Measurements from ENCODE around the gene FANCE. TPM values are rescaled to one million over a fixed set of nuclear protein-coding genes. Genes with fewer than 3 reads are reported as not detected.

Gene FANCE
- total RNA-seq, 1 donor from 2014 or later = 7.8 TPM

DNA sequence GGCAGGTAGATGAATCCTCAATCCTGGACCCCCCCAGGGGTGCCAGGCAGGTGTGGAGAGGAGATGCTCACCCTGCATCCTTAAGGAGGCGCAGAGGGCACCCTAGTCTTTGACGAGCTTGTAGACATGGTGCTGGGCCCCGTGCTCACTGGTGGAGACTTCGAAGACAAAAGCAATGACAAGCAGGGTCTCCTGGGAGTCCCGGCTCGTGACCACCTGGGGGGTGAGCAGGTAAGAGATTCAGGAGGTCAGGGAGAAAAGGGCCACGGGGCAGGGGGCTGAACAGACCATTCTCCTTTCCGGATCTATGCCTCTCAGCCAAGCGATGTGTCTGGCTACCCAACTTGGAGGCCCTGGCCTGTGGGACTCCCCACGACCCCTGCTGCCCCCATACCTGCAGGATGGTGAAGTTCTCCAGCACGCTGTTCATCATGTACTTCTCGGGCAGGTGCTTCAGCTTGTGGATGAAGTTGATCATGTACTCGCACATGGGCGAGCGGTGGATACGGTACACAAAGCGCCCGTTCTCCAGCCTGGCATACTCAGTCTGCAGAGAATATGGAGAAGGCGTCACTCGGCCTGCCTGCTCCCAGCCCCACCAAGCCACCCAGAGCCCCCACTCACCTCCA is 22.9 kb downstream of the FANCE start:
- Mint-ChIP-seq H3K27me3 (ENCODE audit: unreplicated experiment) (no peaks in the 10 kb centered on the region), H3K36me3 (ENCODE audit: unreplicated experiment) (peaks cover 20% of the 10 kb centered on the region), H3K9me3 (ENCODE audit: unreplicated experiment) (no peaks in the 10 kb centered on the region), H3K4me3 (ENCODE audit: unreplicated experiment) (no peak overlapping the region), H3K27ac (ENCODE audit: unreplicated experiment) (no peak overlapping the region), H3K4me1 (ENCODE audit: unreplicated experiment) (peaks cover 29% of the 10 kb centered on the region)
- no peak for DNase-seq (ENCODE audit: extremely low spot score, unreplicated experiment)
- TF ChIP-seq, protein P1, sequence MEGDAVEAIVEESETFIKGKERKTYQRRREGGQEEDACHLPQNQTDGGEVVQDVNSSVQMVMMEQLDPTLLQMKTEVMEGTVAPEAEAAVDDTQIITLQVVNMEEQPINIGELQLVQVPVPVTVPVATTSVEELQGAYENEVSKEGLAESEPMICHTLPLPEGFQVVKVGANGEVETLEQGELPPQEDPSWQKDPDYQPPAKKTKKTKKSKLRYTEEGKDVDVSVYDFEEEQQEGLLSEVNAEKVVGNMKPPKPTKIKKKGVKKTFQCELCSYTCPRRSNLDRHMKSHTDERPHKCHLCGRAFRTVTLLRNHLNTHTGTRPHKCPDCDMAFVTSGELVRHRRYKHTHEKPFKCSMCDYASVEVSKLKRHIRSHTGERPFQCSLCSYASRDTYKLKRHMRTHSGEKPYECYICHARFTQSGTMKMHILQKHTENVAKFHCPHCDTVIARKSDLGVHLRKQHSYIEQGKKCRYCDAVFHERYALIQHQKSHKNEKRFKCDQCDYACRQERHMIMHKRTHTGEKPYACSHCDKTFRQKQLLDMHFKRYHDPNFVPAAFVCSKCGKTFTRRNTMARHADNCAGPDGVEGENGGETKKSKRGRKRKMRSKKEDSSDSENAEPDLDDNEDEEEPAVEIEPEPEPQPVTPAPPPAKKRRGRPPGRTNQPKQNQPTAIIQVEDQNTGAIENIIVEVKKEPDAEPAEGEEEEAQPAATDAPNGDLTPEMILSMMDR (IDR thresholded peaks at IDR 0.05) = no peak

DNA sequence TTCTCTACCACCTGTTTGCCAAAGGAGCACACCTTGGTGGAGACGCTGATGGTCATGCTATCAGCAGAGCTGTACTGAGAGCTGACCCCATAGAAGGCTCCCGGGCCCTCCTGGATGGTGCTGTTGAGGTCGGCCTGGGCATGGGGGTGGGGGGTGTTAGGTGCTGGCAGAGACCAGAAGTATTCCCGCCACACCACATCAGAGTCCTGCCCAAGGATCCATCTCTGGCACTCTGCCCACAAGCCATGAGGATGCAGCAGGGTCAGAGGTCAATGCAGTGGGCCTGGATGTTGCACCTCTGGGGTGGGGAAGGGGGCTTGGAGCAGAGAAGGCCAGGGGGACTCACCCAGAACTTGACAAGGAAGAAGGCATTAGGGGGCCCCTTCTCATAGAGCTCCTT is 23.4 kb downstream of the FANCE start:
- Mint-ChIP-seq H3K4me3 (ENCODE audit: unreplicated experiment) (no peak overlapping the region), H3K27me3 (ENCODE audit: unreplicated experiment) (no peaks in the 10 kb centered on the region), H3K4me1 (ENCODE audit: unreplicated experiment) (peaks cover 24% of the 10 kb centered on the region), H3K9me3 (ENCODE audit: unreplicated experiment) (no peaks in the 10 kb centered on the region), H3K36me3 (ENCODE audit: unreplicated experiment) (peaks cover 15% of the 10 kb centered on the region), H3K27ac (ENCODE audit: unreplicated experiment) (no peak overlapping the region)
- TF ChIP-seq, protein P1 (IDR thresholded peaks at IDR 0.05) = no peak
- no peak for DNase-seq (ENCODE audit: extremely low spot score, unreplicated experiment)

DNA sequence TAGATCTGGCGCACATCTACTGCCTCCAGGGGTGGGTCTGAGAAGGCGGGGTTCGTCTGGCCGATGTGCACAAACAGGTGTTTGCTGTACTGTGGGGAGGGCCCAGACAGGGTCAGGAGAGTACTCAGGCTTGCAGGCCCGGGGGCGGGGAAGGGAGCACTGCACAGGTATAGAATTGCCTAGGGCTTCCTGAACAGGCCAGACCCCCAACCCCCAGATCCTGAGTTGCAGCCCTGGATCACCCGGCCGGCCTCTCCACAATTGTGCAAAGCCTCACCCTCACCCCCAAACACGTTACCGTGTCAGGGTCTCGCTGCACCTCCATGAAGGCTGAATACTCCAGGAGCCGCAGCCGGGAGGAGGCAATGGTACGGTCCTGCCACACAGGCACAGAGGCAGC is 23.9 kb downstream of the FANCE start:
- H3K9me3 Mint-ChIP-seq (ENCODE audit: unreplicated experiment) = no peaks in the 10 kb centered on the region
- H3K27ac Mint-ChIP-seq (ENCODE audit: unreplicated experiment) = no peak overlapping the region
- no peaks in the 10 kb centered on the region for H3K27me3 Mint-ChIP-seq (ENCODE audit: unreplicated experiment)
- peaks cover 20% of the 10 kb centered on the region for H3K4me1 Mint-ChIP-seq (ENCODE audit: unreplicated experiment)
- no peak for DNase-seq (ENCODE audit: extremely low spot score, unreplicated experiment)
- TF ChIP-seq, protein P1 (IDR thresholded peaks at IDR 0.05) = no peak
- H3K36me3 Mint-ChIP-seq (ENCODE audit: unreplicated experiment) = peaks cover 13% of the 10 kb centered on the region
- H3K4me3 Mint-ChIP-seq (ENCODE audit: unreplicated experiment) = no peak overlapping the region

DNA sequence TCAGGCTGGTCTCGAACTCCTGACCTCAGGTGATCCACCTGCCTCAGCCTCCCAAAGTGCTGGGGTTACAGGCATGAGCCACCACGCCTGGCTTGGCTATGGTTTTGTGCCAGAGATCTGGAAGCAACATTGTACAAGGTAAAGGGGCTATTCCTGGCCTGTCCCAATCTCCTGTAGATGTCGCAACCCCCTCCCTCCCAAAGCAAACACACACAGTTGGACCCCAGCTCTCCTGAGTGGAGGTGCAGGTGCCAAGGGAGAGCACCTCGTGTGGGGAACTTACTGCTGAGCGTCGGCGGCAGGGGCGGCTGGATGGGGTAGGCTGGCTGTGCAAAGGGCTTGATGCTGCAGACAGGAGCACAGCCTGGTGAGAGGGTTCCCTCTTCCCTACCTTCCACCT is 24.9 kb downstream of the FANCE start:
- no peaks in the 10 kb centered on the region for H3K9me3 Mint-ChIP-seq (ENCODE audit: unreplicated experiment)
- H3K4me3 Mint-ChIP-seq (ENCODE audit: unreplicated experiment) = no peak overlapping the region
- H3K27me3 Mint-ChIP-seq (ENCODE audit: unreplicated experiment) = no peaks in the 10 kb centered on the region
- peaks cover 13% of the 10 kb centered on the region for H3K4me1 Mint-ChIP-seq (ENCODE audit: unreplicated experiment)
- TF ChIP-seq, protein P1 (IDR thresholded peaks at IDR 0.05) = no peak
- H3K36me3 Mint-ChIP-seq (ENCODE audit: unreplicated experiment) = peaks cover 13% of the 10 kb centered on the region
- DNase-seq (ENCODE audit: extremely low spot score, unreplicated experiment) = no peak
- no peak overlapping the region for H3K27ac Mint-ChIP-seq (ENCODE audit: unreplicated experiment)

DNA sequence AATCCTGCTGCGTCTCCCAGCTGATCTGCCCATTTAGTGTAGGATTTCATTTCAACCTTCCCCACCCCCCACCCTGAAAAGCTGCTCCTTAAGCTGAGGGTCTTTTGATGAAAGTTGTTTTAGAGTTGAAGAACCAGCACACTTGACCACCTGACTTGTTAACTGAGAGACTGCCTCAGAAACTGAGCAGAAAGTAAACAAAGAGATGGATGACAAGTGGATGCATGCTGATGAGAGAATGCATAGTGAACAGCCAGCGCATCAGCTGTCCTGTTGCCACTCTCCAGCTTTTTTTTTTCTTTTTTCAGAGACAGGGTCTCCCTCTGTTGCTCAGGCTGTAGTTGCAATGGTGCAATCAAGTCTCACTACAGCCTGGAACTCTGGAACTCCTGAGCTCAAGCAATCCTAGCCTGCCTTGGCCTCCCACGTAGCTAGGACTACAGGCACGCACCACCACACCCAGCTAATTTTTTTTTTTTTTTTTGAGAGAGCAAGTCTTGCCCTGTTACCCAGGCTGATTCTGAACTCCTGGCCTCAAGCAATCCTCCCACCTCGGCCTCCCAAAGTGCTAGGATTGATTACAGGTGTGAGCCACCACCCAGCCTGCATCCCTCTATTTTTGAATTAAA is 25.5 kb downstream of the FANCE start:
- Mint-ChIP-seq H3K4me3 (ENCODE audit: unreplicated experiment) (no peak overlapping the region), H3K9me3 (ENCODE audit: unreplicated experiment) (no peaks in the 10 kb centered on the region), H3K27me3 (ENCODE audit: unreplicated experiment) (no peaks in the 10 kb centered on the region), H3K36me3 (ENCODE audit: unreplicated experiment) (peaks cover 11% of the 10 kb centered on the region), H3K4me1 (ENCODE audit: unreplicated experiment) (peaks cover 8% of the 10 kb centered on the region), H3K27ac (ENCODE audit: unreplicated experiment) (no peak overlapping the region)
- DNase-seq (ENCODE audit: extremely low spot score, unreplicated experiment) = no peak
- TF ChIP-seq, protein P1 (IDR thresholded peaks at IDR 0.05) = no peak
